Karpas-422 (cell line): Measurements from ENCODE around the gene TES. TPM values are rescaled to one million over a fixed set of nuclear protein-coding genes. Genes with fewer than 3 reads are reported as not detected.
"Not testable (repeated sequence)": the region's sequence is repeated elsewhere in the genome, so short reads cannot be mapped to it uniquely, and the experiment has no call there.

Experiments
- DNase-seq: peaks from one replicate; pipeline ENCODE4 v3.0.0-alpha.2; 2015
- H2AFZ ChIP-seq: fragments of 200-600 bp; sonication (generic); 2 replicates; pipeline ENCODE4 v1.6.1; 2014; ENCODE audit warnings: antibody characterized with exemption, low read length, mixed read lengths
- H3K27ac ChIP-seq: fragments of 200-600 bp; sonication (generic); 2 replicates; pipeline ENCODE4 v1.5.1; 2014; ENCODE audit warnings: mild to moderate bottlenecking, low read length, moderate library complexity
- H3K27me3 ChIP-seq: fragments of 200-600 bp; sonication (generic); 2 replicates; pipeline ENCODE4 v1.6.1; 2014; ENCODE audit warnings: low read length, mixed read lengths
- H3K36me3 ChIP-seq: fragments of 200-600 bp; sonication (generic); 2 replicates; pipeline ENCODE4 v1.6.1; 2014; ENCODE audit warnings: low read length, mixed read lengths; ENCODE audit not compliant: insufficient read depth
- H3K4me1 ChIP-seq: fragments of 200-600 bp; sonication (generic); 2 replicates; pipeline ENCODE4 v1.6.1; 2014; ENCODE audit warnings: mild to moderate bottlenecking, low read length, mixed read lengths
- H3K4me2 ChIP-seq: fragments of 200-600 bp; sonication (generic); 2 replicates; pipeline ENCODE4 v1.6.1; 2014; ENCODE audit warnings: low read length, low read depth, mild to moderate bottlenecking; ENCODE audit not compliant: poor library complexity, severe bottlenecking
- H3K4me3 ChIP-seq: fragments of 200-600 bp; sonication (generic); 2 replicates; pipeline ENCODE4 v1.5.1; 2014; ENCODE audit warnings: mild to moderate bottlenecking, antibody characterized with exemption, low read length, mixed read lengths
- H3K79me2 ChIP-seq: fragments of 200-600 bp; sonication (generic); 2 replicates; pipeline ENCODE4 v1.6.1; 2014; ENCODE audit warnings: mild to moderate bottlenecking, low read length, mixed read lengths
- H3K9ac ChIP-seq: fragments of 200-600 bp; sonication (generic); 2 replicates; pipeline ENCODE4 v1.6.0; 2014; ENCODE audit warnings: low read length
- H3K9me2 ChIP-seq: fragments of 200-600 bp; sonication (generic), shearing (Covaris generic); replicated peaks from 2 replicates; pipeline ENCODE4 v1.6.0; 2014; ENCODE audit warnings: mild to moderate bottlenecking, low read length, moderate library complexity; ENCODE audit not compliant: insufficient read depth
- H3K9me3 ChIP-seq: fragments of 300-700, 200-600 bp; sonication (generic); 2 replicates; pipeline ENCODE4 v1.6.1; 2014; ENCODE audit warnings: low read length, mixed read lengths
- H4K20me1 ChIP-seq: fragments of 200-600 bp; sonication (generic); 2 replicates; pipeline ENCODE4 v1.6.1; 2014; ENCODE audit warnings: mild to moderate bottlenecking, antibody characterized with exemption, low read length, low read depth; ENCODE audit not compliant: insufficient read depth
- total RNA-seq: library from RNA; depleted of rRNA; stranded (reverse); fragments of >200 nt; shearing (Covaris generic); gene quantifications from 2 replicates; pipeline ENCODE4 v1.2.3, GENCODE V29; 2014; ENCODE audit warnings: low replicate concordance

TES gene
- total RNA-seq, 1 experiment from 2014 or later, result not detected

DNA sequence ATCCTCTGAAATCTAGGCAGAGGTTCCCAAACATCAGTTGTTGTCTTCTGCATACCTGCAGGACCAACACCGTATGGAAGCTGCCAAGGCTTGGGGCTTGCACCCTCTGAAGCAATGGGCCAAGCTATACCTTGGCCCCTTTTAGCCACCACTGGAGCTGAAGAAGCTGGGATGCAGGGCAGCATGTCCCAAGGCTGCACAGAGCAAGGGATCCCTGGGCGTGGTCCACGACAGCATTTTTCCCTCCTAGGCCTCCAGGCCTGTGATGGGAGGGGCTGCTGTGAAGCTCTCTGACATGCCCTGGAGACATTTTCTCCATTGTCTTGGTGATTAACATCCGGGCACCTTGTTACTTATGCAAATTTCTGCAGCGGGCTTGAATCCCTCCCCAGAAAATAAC is 34.5 kb downstream of the TES start:
- not testable (repeated sequence) for H4K20me1 ChIP-seq, H3K4me1 ChIP-seq, H3K36me3 ChIP-seq, H3K79me2 ChIP-seq, H2AFZ ChIP-seq, H3K9me2 ChIP-seq, H3K27ac ChIP-seq, H3K4me2 ChIP-seq, DNase-seq, H3K4me3 ChIP-seq, H3K9ac ChIP-seq, H3K9me3 ChIP-seq, H3K27me3 ChIP-seq

DNA sequence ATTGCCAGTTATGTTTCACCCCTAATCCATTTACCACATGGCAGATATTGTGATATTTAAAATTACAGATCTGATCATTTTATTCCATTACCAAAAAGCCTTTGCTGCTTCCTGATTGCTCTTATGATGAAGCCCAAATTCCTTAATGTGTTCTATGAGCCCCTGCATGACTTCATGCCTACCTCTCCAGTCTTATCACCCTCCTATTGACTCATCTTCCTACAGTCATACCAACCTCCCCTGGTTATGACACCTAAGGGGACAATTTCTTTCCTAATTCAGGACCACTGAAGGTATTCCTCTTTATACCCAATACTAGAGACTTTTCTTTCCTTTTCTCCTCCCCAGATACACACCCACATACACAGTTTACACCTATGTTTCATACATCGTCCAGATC is 36.0 kb downstream of the TES start:
- no peak overlapping the region for H3K27ac ChIP-seq
- no peaks in the 10 kb centered on the region for H3K9me3 ChIP-seq
- no peaks in the 10 kb centered on the region for H3K36me3 ChIP-seq
- H3K9ac ChIP-seq, result no peak overlapping the region
- H3K4me2 ChIP-seq, result no peak overlapping the region
- H3K79me2 ChIP-seq, result no peaks in the 10 kb centered on the region
- H3K4me3 ChIP-seq, result no peak overlapping the region
- H2AFZ ChIP-seq, result no peak overlapping the region
- DNase-seq, result no peak
- H3K27me3 ChIP-seq, result no peaks in the 10 kb centered on the region
- no peaks in the 10 kb centered on the region for H3K9me2 ChIP-seq
- H3K4me1 ChIP-seq, result no peaks in the 10 kb centered on the region; the same call in 1 of the 2 replicates
- no peaks in the 10 kb centered on the region for H4K20me1 ChIP-seq

DNA sequence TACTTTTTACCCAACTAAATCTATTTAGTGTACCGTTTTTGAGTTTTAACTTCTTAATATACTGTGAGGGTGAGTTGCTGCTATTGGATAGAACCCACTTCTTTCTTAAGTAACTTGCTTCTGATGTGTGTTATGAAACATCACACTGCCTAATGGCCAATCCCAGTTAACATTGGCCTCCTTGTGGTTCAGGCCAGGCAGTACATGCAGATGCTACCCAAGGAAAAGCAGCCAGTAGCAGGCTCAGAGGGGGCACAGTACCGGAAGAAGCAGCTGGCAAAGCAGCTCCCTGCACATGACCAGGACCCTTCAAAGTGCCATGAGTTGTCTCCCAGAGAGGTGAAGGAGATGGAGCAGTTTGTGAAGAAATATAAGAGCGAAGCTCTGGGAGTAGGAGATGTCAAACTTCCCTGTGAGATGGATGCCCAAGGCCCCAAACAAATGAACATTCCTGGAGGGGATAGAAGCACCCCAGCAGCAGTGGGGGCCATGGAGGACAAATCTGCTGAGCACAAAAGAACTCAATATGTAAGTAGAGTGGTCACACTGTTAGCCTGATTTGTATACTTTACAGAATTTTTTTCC is 39.7 kb downstream of the TES start:
- peak; percentile 57 for DNase-seq
- Histone ChIP-seq H2AFZ (no peak overlapping the region), H3K36me3 (no peaks in the 10 kb centered on the region), H4K20me1 (no peaks in the 10 kb centered on the region), H3K9ac (no peak overlapping the region), H3K27me3 (no peaks in the 10 kb centered on the region), H3K4me3 (no peak overlapping the region), H3K79me2 (no peaks in the 10 kb centered on the region), H3K4me2 (no peak overlapping the region), H3K9me2 (no peaks in the 10 kb centered on the region), H3K27ac (no peak overlapping the region), H3K9me3 (no peaks in the 10 kb centered on the region), H3K4me1 (no peaks in the 10 kb centered on the region)

DNA sequence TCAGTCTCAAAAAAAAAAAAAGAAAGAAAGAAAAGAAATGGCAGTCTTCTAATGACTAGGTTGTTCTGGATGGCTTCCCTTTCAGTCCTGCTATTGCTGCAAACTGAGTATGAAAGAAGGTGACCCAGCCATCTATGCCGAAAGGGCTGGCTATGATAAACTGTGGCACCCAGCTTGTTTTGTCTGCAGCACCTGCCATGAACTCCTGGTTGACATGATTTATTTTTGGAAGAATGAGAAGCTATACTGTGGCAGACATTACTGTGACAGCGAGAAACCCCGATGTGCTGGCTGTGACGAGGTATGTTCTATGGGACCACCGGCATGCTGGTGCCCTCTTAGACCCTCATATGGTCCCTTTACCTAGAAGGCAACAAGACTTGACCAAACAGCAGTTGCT is 41.3 kb downstream of the TES start:
- Histone ChIP-seq H3K27me3 (no peaks in the 10 kb centered on the region), H3K36me3 (no peaks in the 10 kb centered on the region), H4K20me1 (no peaks in the 10 kb centered on the region)

DNA sequence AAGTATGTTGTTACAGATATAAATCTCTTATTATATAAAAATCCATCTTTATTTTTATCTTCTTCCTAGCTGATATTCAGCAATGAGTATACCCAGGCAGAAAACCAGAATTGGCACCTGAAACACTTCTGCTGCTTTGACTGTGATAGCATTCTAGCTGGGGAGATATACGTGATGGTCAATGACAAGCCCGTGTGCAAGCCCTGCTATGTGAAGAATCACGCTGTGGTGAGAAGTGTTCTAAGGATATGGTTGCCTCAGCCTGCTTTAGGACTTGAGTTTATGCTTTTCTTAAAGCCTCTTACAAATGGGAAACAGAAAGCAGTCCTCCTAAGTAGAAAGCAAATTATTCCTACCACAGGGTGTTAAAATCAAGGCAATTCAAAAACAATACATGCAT is 41.9 kb downstream of the TES start:
- H3K9me2 ChIP-seq, result no peaks in the 10 kb centered on the region
- H3K9me3 ChIP-seq, result no peaks in the 10 kb centered on the region
- H3K27ac ChIP-seq, result no peak overlapping the region
- no peak overlapping the region for H3K9ac ChIP-seq
- no peak overlapping the region for H3K4me2 ChIP-seq
- no peak overlapping the region for H3K4me3 ChIP-seq
- no peaks in the 10 kb centered on the region for H3K79me2 ChIP-seq
- H3K27me3 ChIP-seq, result no peaks in the 10 kb centered on the region
- no peaks in the 10 kb centered on the region for H3K36me3 ChIP-seq
- H4K20me1 ChIP-seq, result no peaks in the 10 kb centered on the region
- no peak for DNase-seq
- H3K4me1 ChIP-seq, result no peaks in the 10 kb centered on the region
- no peak overlapping the region for H2AFZ ChIP-seq

More for the DNA sequence above, 41.3 kb downstream of the TES start:
- H3K4me1 ChIP-seq, result no peaks in the 10 kb centered on the region
- no peak for DNase-seq
- H3K9ac ChIP-seq, result no peak overlapping the region
- no peaks in the 10 kb centered on the region for H3K79me2 ChIP-seq
- no peak overlapping the region for H3K27ac ChIP-seq
- H3K4me3 ChIP-seq, result no peak overlapping the region
- H3K9me3 ChIP-seq, result no peaks in the 10 kb centered on the region
- H3K9me2 ChIP-seq, result no peaks in the 10 kb centered on the region
- H2AFZ ChIP-seq, result no peak overlapping the region
- H3K4me2 ChIP-seq, result no peak overlapping the region

DNA sequence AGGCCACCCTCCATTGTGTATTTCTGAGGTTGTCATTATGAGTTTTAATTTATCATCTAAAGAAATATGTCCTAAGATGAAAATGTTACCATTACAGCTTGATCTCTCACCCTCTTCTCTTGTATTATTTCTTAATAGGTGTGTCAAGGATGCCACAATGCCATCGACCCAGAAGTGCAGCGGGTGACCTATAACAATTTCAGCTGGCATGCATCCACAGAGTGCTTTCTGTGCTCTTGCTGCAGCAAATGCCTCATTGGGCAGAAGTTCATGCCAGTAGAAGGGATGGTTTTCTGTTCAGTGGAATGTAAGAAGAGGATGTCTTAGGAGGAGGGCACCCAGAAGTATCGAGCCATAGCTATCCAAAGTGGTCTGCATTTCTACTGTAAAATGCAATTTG is 46.8 kb downstream of the TES start:
- Histone ChIP-seq H3K4me2 (no peak overlapping the region), H3K4me3 (no peak overlapping the region), H4K20me1 (no peaks in the 10 kb centered on the region), H3K4me1 (no peaks in the 10 kb centered on the region), H3K27me3 (no peaks in the 10 kb centered on the region), H3K9me2 (no peaks in the 10 kb centered on the region), H3K36me3 (no peaks in the 10 kb centered on the region), H3K9ac (no peak overlapping the region), H3K27ac (no peak overlapping the region), H3K79me2 (no peaks in the 10 kb centered on the region), H2AFZ (no peak overlapping the region), H3K9me3 (no peaks in the 10 kb centered on the region)
- no peak for DNase-seq

DNA sequence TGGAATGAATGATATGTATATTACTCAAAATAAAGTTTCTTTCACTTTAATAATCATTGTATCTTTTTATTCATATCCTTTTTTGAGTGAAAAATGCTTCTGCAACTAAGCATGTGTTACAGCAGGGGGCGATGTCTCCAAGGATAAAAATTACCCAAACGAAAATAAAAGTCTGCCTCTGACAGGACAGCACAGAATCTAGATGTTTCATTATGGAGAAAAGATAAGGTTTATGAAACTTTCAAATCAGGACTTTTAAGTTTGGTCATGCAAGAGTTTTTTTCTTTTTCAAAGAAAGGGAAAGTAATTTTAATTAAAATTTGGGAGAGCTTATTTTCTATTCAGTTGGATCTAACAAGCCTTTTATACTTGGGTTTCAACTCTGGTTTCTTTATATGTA is 48.4 kb downstream of the TES start:
- Histone ChIP-seq H3K9ac (no peak overlapping the region), H3K36me3 (no peaks in the 10 kb centered on the region), H3K4me1 (no peaks in the 10 kb centered on the region), H3K9me3 (no peaks in the 10 kb centered on the region), H3K27ac (no peak overlapping the region), H3K4me2 (no peak overlapping the region), H3K27me3 (no peaks in the 10 kb centered on the region), H3K9me2 (no peaks in the 10 kb centered on the region), H4K20me1 (no peaks in the 10 kb centered on the region), H3K4me3 (no peak overlapping the region), H2AFZ (no peak overlapping the region), H3K79me2 (no peaks in the 10 kb centered on the region)
- DNase-seq, result peak; percentile 75

DNA sequence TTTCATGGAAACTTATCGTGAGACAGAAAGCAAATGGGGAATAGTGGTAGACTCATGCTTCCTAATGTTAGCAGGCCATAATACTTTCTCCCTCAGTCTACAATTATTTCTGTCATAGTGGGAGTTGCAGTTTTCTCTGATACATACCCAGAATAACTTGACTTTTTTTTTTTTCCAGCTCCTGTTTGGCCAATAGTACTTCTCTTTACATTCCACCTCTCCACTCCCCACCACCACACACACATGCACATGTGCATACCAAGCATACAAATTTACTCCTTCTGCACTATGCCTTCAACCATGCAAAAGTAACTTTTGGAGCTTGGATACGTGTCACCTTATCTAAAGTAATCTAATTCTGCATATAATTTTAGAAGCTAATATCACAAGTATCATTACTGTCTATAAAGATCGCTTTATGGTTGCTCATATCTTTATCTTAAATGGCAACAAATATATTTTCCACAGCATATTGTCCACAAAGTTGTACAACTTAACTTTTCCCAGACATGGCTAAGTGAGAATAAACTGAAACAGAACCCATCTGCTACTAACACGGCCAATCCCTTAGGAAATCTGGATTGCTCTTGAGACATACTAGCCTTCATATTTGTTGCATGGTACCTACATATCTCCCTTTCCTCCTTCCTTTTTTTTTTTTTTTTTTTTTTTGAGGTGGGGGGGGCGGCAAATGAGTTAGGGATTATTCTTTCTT is 49.0 kb downstream of the TES start:
- H4K20me1 ChIP-seq, result no peaks in the 10 kb centered on the region
- H3K36me3 ChIP-seq, result no peaks in the 10 kb centered on the region
- no peak overlapping the region for H3K4me2 ChIP-seq
- H3K9me2 ChIP-seq, result no peaks in the 10 kb centered on the region
- DNase-seq, result no peak
- H3K27ac ChIP-seq, result no peak overlapping the region
- H3K9me3 ChIP-seq, result no peaks in the 10 kb centered on the region
- no peak overlapping the region for H3K4me3 ChIP-seq
- H3K9ac ChIP-seq, result no peak overlapping the region
- no peaks in the 10 kb centered on the region for H3K79me2 ChIP-seq
- no peak overlapping the region for H2AFZ ChIP-seq
- H3K4me1 ChIP-seq, result no peaks in the 10 kb centered on the region
- H3K27me3 ChIP-seq, result no peaks in the 10 kb centered on the region
